KMS-11 (cell line): Measurements from ENCODE around the gene NCS1.

Experiments used
- H2AFZ ChIP-seq: fragments of 200-600 bp; sonication (generic); 2 replicates; pipeline ENCODE4 v1.6.1; 2016; ENCODE audit warnings: antibody characterized with exemption, mixed run types, low read depth
- H3K27ac ChIP-seq: fragments of 200-600 bp; sonication (generic); 2 replicates; pipeline ENCODE4 v1.6.1; 2016; ENCODE audit warnings: mild to moderate bottlenecking, mixed run types
- H3K27me3 ChIP-seq: fragments of 200-600 bp; sonication (generic); 2 replicates; pipeline ENCODE4 v1.6.1; 2017; ENCODE audit warnings: mild to moderate bottlenecking, low read depth, mixed run types, moderate library complexity; ENCODE audit not compliant: insufficient read depth
- H3K36me3 ChIP-seq: fragments of 200-600 bp; sonication (generic); 2 replicates; pipeline ENCODE4 v1.6.1; 2017; ENCODE audit warnings: mild to moderate bottlenecking, mixed run types; ENCODE audit not compliant: insufficient read depth
- H3K4me1 ChIP-seq: fragments of 200-600 bp; sonication (generic); 2 replicates; pipeline ENCODE4 v1.6.1; 2016; ENCODE audit warnings: mild to moderate bottlenecking, low read depth, mixed run types; ENCODE audit not compliant: poor library complexity, severe bottlenecking
- H3K4me2 ChIP-seq: fragments of 200-600 bp; sonication (generic); 2 replicates; pipeline ENCODE4 v1.7.0; 2016; ENCODE audit warnings: mild to moderate bottlenecking, mixed run types
- H3K4me3 ChIP-seq: fragments of 200-600 bp; sonication (generic); IDR thresholded peaks from 2 replicates; pipeline ENCODE4 v1.6.1; 2017; ENCODE audit warnings: low read depth, low read length, mixed read lengths; ENCODE audit not compliant: insufficient read depth
- H3K79me2 ChIP-seq: fragments of 200-600 bp; sonication (generic); 2 replicates; pipeline ENCODE4 v1.6.1; 2016; ENCODE audit warnings: low read depth, mixed run types; ENCODE audit not compliant: insufficient read depth
- H3K9ac ChIP-seq: fragments of 200-600 bp; sonication (generic); 2 replicates; pipeline ENCODE4 v1.6.1; 2016; ENCODE audit warnings: mild to moderate bottlenecking, mixed run types
- H4K20me1 ChIP-seq: fragments of 200-600 bp; sonication (generic); 2 replicates; pipeline ENCODE4 v1.6.1; 2016; ENCODE audit warnings: mild to moderate bottlenecking, mixed run types; ENCODE audit not compliant: insufficient read depth
- TF ChIP-seq, protein P1 (sequence below): fragments of 200-600 bp; sonication (generic); conservative IDR thresholded peaks from 2 replicates; pipeline ENCODE4 v1.6.1; 2017; ENCODE audit warnings: low read depth, mild to moderate bottlenecking, antibody characterized with exemption, low read length, moderate library complexity, mixed read lengths

Gene NCS1

DNA sequence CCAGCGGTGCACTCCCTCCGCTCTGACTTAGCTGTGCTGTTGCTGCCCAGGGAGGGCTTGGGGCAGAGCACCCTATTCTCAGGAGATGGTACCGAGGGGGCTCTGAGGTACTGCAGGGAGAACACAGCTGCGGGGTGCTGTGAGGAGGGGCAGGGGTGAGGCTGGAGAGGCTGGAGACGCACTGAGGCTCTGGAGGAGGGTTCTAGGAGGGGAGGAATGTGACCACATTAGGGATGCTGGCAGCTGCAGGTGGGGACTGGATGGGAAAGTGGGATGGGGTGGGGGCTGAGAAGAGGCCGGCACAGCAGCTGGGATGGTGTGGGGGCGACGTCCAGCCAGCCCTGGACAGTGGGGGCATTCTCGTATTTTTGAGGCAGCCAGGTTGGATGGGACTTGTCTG lies 20.9 kb downstream of the NCS1 start:
- Histone ChIP-seq H3K4me3 (no peak overlapping the region), H3K4me2 (no peak overlapping the region), H2AFZ (no peak overlapping the region), H3K9ac (no peak overlapping the region), H3K36me3 (no peaks in the 10 kb centered on the region), H3K79me2 (no peaks in the 10 kb centered on the region), H3K27ac (no peak overlapping the region), H4K20me1 (no peaks in the 10 kb centered on the region), H3K27me3 (no peaks in the 10 kb centered on the region), H3K4me1 (no peaks in the 10 kb centered on the region)
- TF ChIP-seq, protein P1, sequence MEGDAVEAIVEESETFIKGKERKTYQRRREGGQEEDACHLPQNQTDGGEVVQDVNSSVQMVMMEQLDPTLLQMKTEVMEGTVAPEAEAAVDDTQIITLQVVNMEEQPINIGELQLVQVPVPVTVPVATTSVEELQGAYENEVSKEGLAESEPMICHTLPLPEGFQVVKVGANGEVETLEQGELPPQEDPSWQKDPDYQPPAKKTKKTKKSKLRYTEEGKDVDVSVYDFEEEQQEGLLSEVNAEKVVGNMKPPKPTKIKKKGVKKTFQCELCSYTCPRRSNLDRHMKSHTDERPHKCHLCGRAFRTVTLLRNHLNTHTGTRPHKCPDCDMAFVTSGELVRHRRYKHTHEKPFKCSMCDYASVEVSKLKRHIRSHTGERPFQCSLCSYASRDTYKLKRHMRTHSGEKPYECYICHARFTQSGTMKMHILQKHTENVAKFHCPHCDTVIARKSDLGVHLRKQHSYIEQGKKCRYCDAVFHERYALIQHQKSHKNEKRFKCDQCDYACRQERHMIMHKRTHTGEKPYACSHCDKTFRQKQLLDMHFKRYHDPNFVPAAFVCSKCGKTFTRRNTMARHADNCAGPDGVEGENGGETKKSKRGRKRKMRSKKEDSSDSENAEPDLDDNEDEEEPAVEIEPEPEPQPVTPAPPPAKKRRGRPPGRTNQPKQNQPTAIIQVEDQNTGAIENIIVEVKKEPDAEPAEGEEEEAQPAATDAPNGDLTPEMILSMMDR, result no peak

DNA sequence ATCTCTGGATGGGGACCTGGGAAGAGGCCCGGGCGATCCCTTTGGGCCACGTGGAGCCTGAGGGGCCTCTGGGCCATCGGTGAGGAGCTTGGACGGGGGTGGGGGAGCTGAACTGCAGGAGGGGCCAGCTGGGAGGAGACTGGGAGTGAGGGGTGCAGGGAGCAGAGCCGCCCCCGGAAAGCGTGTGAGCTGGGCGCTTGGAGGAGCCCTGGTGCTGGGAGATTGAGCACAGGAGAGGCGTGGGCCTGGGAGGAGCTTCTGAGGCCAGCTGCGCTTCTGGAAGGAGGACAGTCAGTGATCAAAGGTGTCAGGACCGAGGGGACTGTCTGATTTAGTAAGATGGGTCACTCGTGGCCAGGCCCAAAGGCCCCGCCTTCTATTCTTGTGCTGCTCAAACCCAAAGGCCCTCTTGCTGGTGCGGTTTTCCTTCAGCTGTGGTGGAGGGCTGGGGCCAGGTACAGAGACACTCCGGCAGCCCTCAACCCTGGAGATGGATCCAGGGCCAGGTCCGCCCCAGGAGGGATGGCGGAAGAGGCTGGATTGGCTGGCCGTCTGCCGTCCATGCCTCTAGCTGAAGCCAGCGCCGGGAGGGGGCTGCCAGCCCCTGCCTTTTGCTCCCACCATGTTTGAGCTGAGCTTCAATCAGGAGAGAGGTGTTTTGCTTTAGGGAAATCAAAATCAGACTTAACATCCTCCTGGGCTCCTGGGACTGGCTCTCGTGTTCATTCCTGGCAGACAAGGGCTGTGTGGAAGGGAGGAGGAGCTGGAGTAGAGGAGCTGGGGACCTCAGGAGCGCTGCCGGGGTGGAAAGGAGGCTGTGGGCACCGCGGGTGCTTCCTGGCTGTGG lies 21.6 kb downstream of the NCS1 start:
- no peaks in the 10 kb centered on the region for H3K79me2 ChIP-seq
- no peak overlapping the region for H3K9ac ChIP-seq
- H3K4me1 ChIP-seq, result no peaks in the 10 kb centered on the region
- H3K36me3 ChIP-seq, result no peaks in the 10 kb centered on the region
- TF ChIP-seq, protein P1, result no peak
- H4K20me1 ChIP-seq, result no peaks in the 10 kb centered on the region
- no peaks in the 10 kb centered on the region for H3K27me3 ChIP-seq
- H3K4me2 ChIP-seq, result no peak overlapping the region
- H2AFZ ChIP-seq, result no peak overlapping the region
- no peak overlapping the region for H3K27ac ChIP-seq
- no peak overlapping the region for H3K4me3 ChIP-seq

DNA sequence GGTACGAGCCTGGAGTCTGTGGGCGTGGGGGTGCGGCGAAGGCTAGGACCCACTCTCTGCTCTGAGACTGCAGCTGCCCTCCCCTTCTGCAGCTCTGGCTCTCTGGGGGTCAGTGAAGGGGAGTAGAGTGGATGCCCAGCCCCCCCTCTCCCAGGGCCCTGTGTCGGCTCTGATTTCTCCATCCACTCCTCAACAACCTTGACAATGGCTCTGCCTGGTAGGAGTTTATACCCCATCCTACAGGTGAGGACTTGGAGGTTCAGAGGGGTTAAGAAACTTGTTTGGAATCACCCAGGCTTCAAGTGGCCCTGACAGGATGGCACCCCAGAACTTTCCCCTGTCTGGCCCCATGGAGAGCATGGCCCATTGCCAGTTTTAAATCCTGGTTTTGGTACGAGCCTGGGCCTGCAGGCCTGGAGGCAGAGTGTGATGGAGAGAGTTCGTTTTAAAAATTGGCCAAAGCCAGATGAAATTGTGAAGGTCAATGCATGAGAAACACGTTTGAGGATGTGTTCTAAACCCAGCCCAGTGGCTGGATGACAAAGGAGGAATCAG lies 22.3 kb downstream of the NCS1 start:
- no peaks in the 10 kb centered on the region for H3K36me3 ChIP-seq
- no peak overlapping the region for H3K9ac ChIP-seq
- no peaks in the 10 kb centered on the region for H3K4me1 ChIP-seq
- H3K27ac ChIP-seq, result no peak overlapping the region
- no peak overlapping the region for H2AFZ ChIP-seq
- no peaks in the 10 kb centered on the region for H3K27me3 ChIP-seq
- no peaks in the 10 kb centered on the region for H4K20me1 ChIP-seq
- no peaks in the 10 kb centered on the region for H3K79me2 ChIP-seq
- TF ChIP-seq, protein P1, result no peak
- no peak overlapping the region for H3K4me3 ChIP-seq
- no peak overlapping the region for H3K4me2 ChIP-seq

DNA sequence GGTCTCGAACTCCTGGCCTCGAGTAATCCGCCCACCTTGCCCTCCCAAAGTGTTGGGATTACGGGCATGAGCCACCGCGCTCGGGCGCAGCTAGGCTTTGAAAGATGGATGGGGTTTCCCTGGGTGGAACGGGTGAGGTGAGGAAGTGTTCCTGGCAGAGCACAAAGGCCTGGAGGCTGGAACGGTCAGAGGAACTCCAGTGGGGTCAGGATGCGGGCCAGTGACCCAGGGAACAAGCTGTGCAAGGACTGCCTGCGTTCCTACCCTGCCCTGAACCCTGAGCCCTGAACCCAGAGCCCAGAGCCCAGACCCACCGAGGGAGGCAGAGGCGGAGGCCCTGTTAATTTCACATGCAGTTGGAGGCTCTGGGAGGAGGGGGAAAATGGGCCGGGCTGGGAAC lies 23.4 kb downstream of the NCS1 start:
- H3K4me3 ChIP-seq, result no peak overlapping the region
- H2AFZ ChIP-seq, result no peak overlapping the region
- TF ChIP-seq, protein P1, result no peak
- H3K27ac ChIP-seq, result no peak overlapping the region
- H4K20me1 ChIP-seq, result no peaks in the 10 kb centered on the region
- no peak overlapping the region for H3K4me2 ChIP-seq
- H3K79me2 ChIP-seq, result no peaks in the 10 kb centered on the region
- no peaks in the 10 kb centered on the region for H3K4me1 ChIP-seq
- H3K27me3 ChIP-seq, result no peaks in the 10 kb centered on the region
- H3K9ac ChIP-seq, result no peak overlapping the region
- no peaks in the 10 kb centered on the region for H3K36me3 ChIP-seq
